ENCODE results near the gene SBK2. TPM values are rescaled to one million over a fixed set of nuclear protein-coding genes. Genes with fewer than 3 reads are reported as not detected.

Gene SBK2
- total and polyA plus RNA-seq, 2 donors (not counting 3 experiments of a cell fraction or from before 2014, with no cell fraction given): not detected

GRCh38 chr19:55527197-55528029, 9.5 kb downstream of the SBK2 start:
- dilution Hi-C loops (cut with MboI; ENCODE audit: extremely low pct_ligation_motif_present, low sequenced_read_pairs) (no loop called here), intact Hi-C loops (cut with micrococcal nuclease) (no loop called here)
- Histone ChIP-seq H4K20me1 (replicated peaks; ENCODE audit: control insufficient read depth, extremely low read depth, insufficient read depth, low read length) (no peaks in the 10 kb centered on the region), H3K36me3 (ENCODE audit: control insufficient read depth in 2 of 2, extremely low read depth in 1 of 2, insufficient read depth in 2 of 2, low read length in 2 of 2) (no peaks in the 10 kb centered on the region), H3K27ac (ENCODE audit: insufficient read depth, low read depth, low read length) (no peak overlapping the region), H2AFZ (ENCODE audit: low read depth, low read length) (no peak overlapping the region), H3K27me3 (ENCODE audit: control insufficient read depth in 2 of 2, insufficient read depth in 2 of 2, low read length in 2 of 2) (no peaks in the 10 kb centered on the region), H3K4me2 (ENCODE audit: insufficient read depth, low read length) (no peak overlapping the region), H3K79me2 (ENCODE audit: control insufficient read depth, insufficient read depth, low read length) (no peaks in the 10 kb centered on the region), H3K9me3 (replicated peaks; ENCODE audit: control insufficient read depth, insufficient read depth, low read length) (no peaks in the 10 kb centered on the region), H3K4me3 (replicated peaks in 1 of 3; ENCODE audit: insufficient read depth in 1 of 3, low read depth in 1 of 3, low read length in 3 of 3) (no peak overlapping the region), H3K4me1 (ENCODE audit: control insufficient read depth, extremely low read depth, insufficient read depth, low read length) (no peaks in the 10 kb centered on the region), H3K9me1 (replicated peaks; ENCODE audit: control insufficient read depth, extremely low read depth, insufficient read depth, low read length) (no peaks in the 10 kb centered on the region), H3K9ac (replicated peaks; ENCODE audit: extremely low read depth, insufficient read depth, low read length) (no peak overlapping the region)
- DNase-seq (ENCODE audit: low read depth, low spot score) (no peak), FAIRE-seq (no peak)
- ChIA-PET POLR2A (no interaction called here), CTCF (interaction anchor here (1.3 to 1.6 kb wide), 3 partner anchors 24 to 79 kb away, joined by 3 to 4 read pairs (median 4); partner anchors contain the start of genes FIZ1 and ZNF865)
- no TSS peak for BruUV-seq (replicated peaks)
- TF ChIP-seq GATA2 (IDR thresholded peaks at IDR 0.05; ENCODE audit: insufficient read depth, insufficient read length, low read depth, low read length): no peak
- no peak for TF ChIP-seq MYC (IDR thresholded peaks at IDR 0.05; ENCODE audit: low read depth, low read length)
- no peak for TF ChIP-seq JUN (IDR thresholded peaks at IDR 0.05; ENCODE audit: borderline replicate concordance, insufficient read depth, insufficient read length, low read depth)
- TF ChIP-seq EZH2 (IDR thresholded peaks at IDR 0.05; ENCODE audit: borderline replicate concordance, low read depth, low read length, severe bottlenecking): no peak
- TF ChIP-seq FOS (IDR thresholded peaks at IDR 0.05; ENCODE audit: borderline replicate concordance, insufficient read depth, low read length): no peak
- TF ChIP-seq MAX (IDR thresholded peaks at IDR 0.05; ENCODE audit: insufficient read depth, insufficient read length): no peak

All from endothelial cell of umbilical vein (primary cell).